SU-DHL-6 (cell line): ENCODE data around the gene ATP8A1.

ENCODE experiments used
- CTCF ChIP-seq: fragments of 200-600 bp; sonication (generic); IDR thresholded peaks from one replicate; pipeline ENCODE4 v1.5.1; 2017; ENCODE audit warnings: antibody characterized with exemption, mild to moderate bottlenecking, low read length, moderate library complexity; ENCODE audit not compliant: insufficient read depth, poor library complexity, severe bottlenecking
- EZH2phosphoT487 ChIP-seq: fragments of 200-600 bp; sonication (generic), shearing (Covaris generic); conservative IDR thresholded peaks from 2 replicates; pipeline ENCODE4 v1.6.1; 2018; ENCODE audit warnings: mild to moderate bottlenecking, antibody characterized with exemption, low read length, moderate library complexity, mixed read lengths

GRCh38 chr4:42603862-42604261 lies 53.0 kb downstream of the ATP8A1 start:
- TF ChIP-seq CTCF (no peak), EZH2phosphoT487 (no peak)
